ENCODE data around the gene RAB40C. TPM values are rescaled to one million over a fixed set of nuclear protein-coding genes. Genes with fewer than 3 reads are reported as not detected.

RAB40C gene
- total and polyA plus RNA-seq, 4 donors: 6.1 to 11.0 (median 9.2) TPM

GRCh38 chr16:657487-657886 is 67.6 kb downstream of the RAB40C start (continued):
- TF ChIP-seq, protein P1, sequence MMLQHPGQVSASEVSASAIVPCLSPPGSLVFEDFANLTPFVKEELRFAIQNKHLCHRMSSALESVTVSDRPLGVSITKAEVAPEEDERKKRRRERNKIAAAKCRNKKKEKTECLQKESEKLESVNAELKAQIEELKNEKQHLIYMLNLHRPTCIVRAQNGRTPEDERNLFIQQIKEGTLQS (IDR thresholded peaks at IDR 0.05): no peak
- TF ChIP-seq SP1 (IDR thresholded peaks at IDR 0.05) (no peak), GABPA (IDR thresholded peaks at IDR 0.05 in 1 of 2, conservative IDR thresholded peaks at IDR 0.05 in 1 of 2) (no peak), TAF1 (conservative IDR thresholded peaks at IDR 0.05) (no peak), YY1 (IDR thresholded peaks at IDR 0.05) (no peak), RAD21 (IDR thresholded peaks at IDR 0.05) (no peak), FOXA2 (IDR thresholded peaks at IDR 0.05) (no peak)

GRCh38 chr16:658679-659571 is 69.1 kb downstream of the RAB40C start:
- Histone ChIP-seq H3K9me3 (ENCODE audit: control insufficient read depth in 4 of 4, low read length in 3 of 4) (no peaks in the 10 kb centered on the region), H3K27me3 (ENCODE audit: control insufficient read depth in 4 of 4, insufficient read depth in 4 of 4, low read length in 3 of 4) (no peaks in the 10 kb centered on the region), H3K9ac (ENCODE audit: low read depth in 1 of 2, low read length in 2 of 2) (no peak overlapping the region), H3K4me1 (ENCODE audit: control insufficient read depth in 4 of 4, insufficient read depth in 4 of 4, low read length in 3 of 4) (peaks cover 10 to 23% (median 15%) of the 10 kb centered on the region in 4 donors), H3K27ac (ENCODE audit: low read depth in 1 of 2, low read length in 2 of 2) (no peak overlapping the region), H3K4me3 (ENCODE audit: low read depth in 1 of 3, low read length in 3 of 3) (no peak overlapping the region), H3K36me3 (ENCODE audit: control insufficient read depth in 4 of 4, insufficient read depth in 3 of 4, low read depth in 1 of 4, low read length in 3 of 4) (peaks cover 0 to 6% (median 1%) of the 10 kb centered on the region in 4 donors)
- TF ChIP-seq, protein P1 (IDR thresholded peaks at IDR 0.05): no peak
- TF ChIP-seq FOXA2 (IDR thresholded peaks at IDR 0.05) (no peak), TAF1 (conservative IDR thresholded peaks at IDR 0.05) (no peak), RAD21 (IDR thresholded peaks at IDR 0.05) (no peak), JUND (IDR thresholded peaks at IDR 0.05) (no peak), YY1 (IDR thresholded peaks at IDR 0.05) (no peak), FOXA1 (IDR thresholded peaks at IDR 0.05) (no peak), RXRA (IDR thresholded peaks at IDR 0.05) (no peak), EGR1 (IDR thresholded peaks at IDR 0.05; ENCODE audit: low read depth in 2 of 2) (no peak), HNF4A (conservative IDR thresholded peaks at IDR 0.05) (no peak), ZBTB33 (IDR thresholded peaks at IDR 0.05) (no peak)
- TF ChIP-seq, protein P2, sequence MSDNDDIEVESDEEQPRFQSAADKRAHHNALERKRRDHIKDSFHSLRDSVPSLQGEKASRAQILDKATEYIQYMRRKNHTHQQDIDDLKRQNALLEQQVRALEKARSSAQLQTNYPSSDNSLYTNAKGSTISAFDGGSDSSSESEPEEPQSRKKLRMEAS (IDR thresholded peaks at IDR 0.05): no peak
- TF ChIP-seq, protein P3, sequence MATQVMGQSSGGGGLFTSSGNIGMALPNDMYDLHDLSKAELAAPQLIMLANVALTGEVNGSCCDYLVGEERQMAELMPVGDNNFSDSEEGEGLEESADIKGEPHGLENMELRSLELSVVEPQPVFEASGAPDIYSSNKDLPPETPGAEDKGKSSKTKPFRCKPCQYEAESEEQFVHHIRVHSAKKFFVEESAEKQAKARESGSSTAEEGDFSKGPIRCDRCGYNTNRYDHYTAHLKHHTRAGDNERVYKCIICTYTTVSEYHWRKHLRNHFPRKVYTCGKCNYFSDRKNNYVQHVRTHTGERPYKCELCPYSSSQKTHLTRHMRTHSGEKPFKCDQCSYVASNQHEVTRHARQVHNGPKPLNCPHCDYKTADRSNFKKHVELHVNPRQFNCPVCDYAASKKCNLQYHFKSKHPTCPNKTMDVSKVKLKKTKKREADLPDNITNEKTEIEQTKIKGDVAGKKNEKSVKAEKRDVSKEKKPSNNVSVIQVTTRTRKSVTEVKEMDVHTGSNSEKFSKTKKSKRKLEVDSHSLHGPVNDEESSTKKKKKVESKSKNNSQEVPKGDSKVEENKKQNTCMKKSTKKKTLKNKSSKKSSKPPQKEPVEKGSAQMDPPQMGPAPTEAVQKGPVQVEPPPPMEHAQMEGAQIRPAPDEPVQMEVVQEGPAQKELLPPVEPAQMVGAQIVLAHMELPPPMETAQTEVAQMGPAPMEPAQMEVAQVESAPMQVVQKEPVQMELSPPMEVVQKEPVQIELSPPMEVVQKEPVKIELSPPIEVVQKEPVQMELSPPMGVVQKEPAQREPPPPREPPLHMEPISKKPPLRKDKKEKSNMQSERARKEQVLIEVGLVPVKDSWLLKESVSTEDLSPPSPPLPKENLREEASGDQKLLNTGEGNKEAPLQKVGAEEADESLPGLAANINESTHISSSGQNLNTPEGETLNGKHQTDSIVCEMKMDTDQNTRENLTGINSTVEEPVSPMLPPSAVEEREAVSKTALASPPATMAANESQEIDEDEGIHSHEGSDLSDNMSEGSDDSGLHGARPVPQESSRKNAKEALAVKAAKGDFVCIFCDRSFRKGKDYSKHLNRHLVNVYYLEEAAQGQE (IDR thresholded peaks at IDR 0.05): no peak
- 96% methylated on average over 35 of the region's 35 CpGs for WGBS
- no peak for DNase-seq (ENCODE audit: low spot score)

Measured in liver (tissue), 9 donors.